ENCODE data around the gene ADAMTS6.

- no peak for TF ChIP-seq POLR2A (IDR thresholded peaks at IDR 0.05)
- TF ChIP-seq CTCF (IDR thresholded peaks at IDR 0.05) = no peak
Measured at GRCh38 chr5:65292196-65292595, 189.5 kb downstream of the ADAMTS6 start.

Measured in esophagus squamous epithelium (tissue), 4 donors.